Measurements from ENCODE around the gene NKX1-1.
"Not testable (repeated sequence)": the region's sequence is repeated elsewhere in the genome, so short reads cannot be mapped to it uniquely, and the experiment has no call there.

Gene NKX1-1

GRCh38 chr4:1406394-1406980, at the start of gene NKX1-1:
Gene NKX1-1 (minus strand): TSS chr4:1406442. CDS start chr4:1406442, 0 bp downstream.
- DNase-seq = no peak

GRCh38 chr4:1453731-1454130, 47.5 kb upstream of the NKX1-1 start:
- no peak for DNase-seq

GRCh38 chr4:1452431-1453051, 46.3 kb upstream of the NKX1-1 start:
- no peak for DNase-seq

- no peak for DNase-seq
Observed at GRCh38 chr4:1451752-1452122, 45.5 kb upstream of the NKX1-1 start.

GRCh38 chr4:1451106-1451751, 45.0 kb upstream of the NKX1-1 start:
- no peak for DNase-seq

- no peak for DNase-seq
Observed at GRCh38 chr4:1449833-1450741, 43.8 kb upstream of the NKX1-1 start.

- DNase-seq = no peak
Observed at GRCh38 chr4:1449475-1449832, 43.2 kb upstream of the NKX1-1 start.

- no peak for DNase-seq
Observed at GRCh38 chr4:1448589-1449420, 42.6 kb upstream of the NKX1-1 start.

- DNase-seq = no peak
Observed at GRCh38 chr4:1447676-1448588, 41.7 kb upstream of the NKX1-1 start.

- no peak for DNase-seq
Observed at GRCh38 chr4:1446502-1447386, 40.5 kb upstream of the NKX1-1 start.

- no peak for DNase-seq
Observed at GRCh38 chr4:1445716-1446445, 39.6 kb upstream of the NKX1-1 start.

GRCh38 chr4:1443688-1444172, 37.5 kb upstream of the NKX1-1 start:
- not testable (repeated sequence) for DNase-seq

- no peak for DNase-seq
Observed at GRCh38 chr4:1427010-1427409, 20.8 kb upstream of the NKX1-1 start.

GRCh38 chr4:1421657-1422056, 15.4 kb upstream of the NKX1-1 start:
- DNase-seq = no peak

GRCh38 chr4:1419708-1420107, 13.5 kb upstream of the NKX1-1 start:
- no peak for DNase-seq

- DNase-seq = no peak
Observed at GRCh38 chr4:1418494-1419285, 12.4 kb upstream of the NKX1-1 start.

- DNase-seq = no peak
Observed at GRCh38 chr4:1417522-1418390, 11.5 kb upstream of the NKX1-1 start.

- no peak for DNase-seq
Observed at GRCh38 chr4:1416948-1417260, 10.7 kb upstream of the NKX1-1 start.

Data from NCI-H2029 (cell line).